ENCODE measurements around the gene C3orf20.
A peak's percentile ranks its signal among the peaks of the same experiment; 100 is the strongest.

C3orf20 gene

GRCh38 chr3:14674841-14675240 lies at the start of gene C3orf20:
Gene C3orf20 (plus strand): TSS chr3:14675141. CDS start chr3:14682714, 7,573 bp downstream.
- no peak for DNase-seq

GRCh38 chr3:14625443-14625842 lies 49.5 kb upstream of the C3orf20 start:
- no peak for DNase-seq

- no peak for DNase-seq
Observed at GRCh38 chr3:14627815-14628214, 47.1 kb upstream of the C3orf20 start.

GRCh38 chr3:14628406-14628805 lies 46.5 kb upstream of the C3orf20 start:
- DNase-seq = no peak

GRCh38 chr3:14630404-14631100 lies 44.4 kb upstream of the C3orf20 start:
- no peak for DNase-seq

GRCh38 chr3:14631101-14631497 lies 43.8 kb upstream of the C3orf20 start:
- no peak for DNase-seq

- no peak for DNase-seq
Observed at GRCh38 chr3:14631687-14632441, 43.1 kb upstream of the C3orf20 start.

- no peak for DNase-seq
Observed at GRCh38 chr3:14632442-14632930, 42.5 kb upstream of the C3orf20 start.

- no peak for DNase-seq
Observed at GRCh38 chr3:14633417-14633816, 41.5 kb upstream of the C3orf20 start.

GRCh38 chr3:14633819-14634424 lies 41.0 kb upstream of the C3orf20 start:
- DNase-seq = no peak

GRCh38 chr3:14634763-14635400 lies 40.1 kb upstream of the C3orf20 start:
- peak; percentile 46 for DNase-seq

- DNase-seq = no peak
Observed at GRCh38 chr3:14636496-14637087, 38.3 kb upstream of the C3orf20 start.

- DNase-seq = no peak
Observed at GRCh38 chr3:14640157-14640562, 34.8 kb upstream of the C3orf20 start.

GRCh38 chr3:14640734-14641133 lies 34.2 kb upstream of the C3orf20 start:
- DNase-seq = no peak

GRCh38 chr3:14641346-14641745 lies 33.6 kb upstream of the C3orf20 start:
- DNase-seq = no peak

GRCh38 chr3:14645453-14645852 lies 29.5 kb upstream of the C3orf20 start:
- no peak for DNase-seq

GRCh38 chr3:14646131-14646573 lies 28.8 kb upstream of the C3orf20 start:
- no peak for DNase-seq

- no peak for DNase-seq
Observed at GRCh38 chr3:14646589-14647413, 28.1 kb upstream of the C3orf20 start.

GRCh38 chr3:14647976-14648955 lies 26.7 kb upstream of the C3orf20 start:
- DNase-seq = no peak

- no peak for DNase-seq
Observed at GRCh38 chr3:14649466-14649865, 25.5 kb upstream of the C3orf20 start.

- no peak for DNase-seq
Observed at GRCh38 chr3:14650193-14650592, 24.7 kb upstream of the C3orf20 start.

Data from NCI-H748 treated with DMSO at 0.1 percent for 48 hours (cell line).